K562 (cell line): ENCODE measurements around the gene ABCA4. TPM values are rescaled to one million over a fixed set of nuclear protein-coding genes. Genes with fewer than 3 reads are reported as not detected.

Source experiments
- IFI16 ChIP-seq: fragments of 250-450 bp; sonication (Bioruptor Pico); IDR thresholded peaks from 2 replicates; pipeline ENCODE4 v2.1.2; 2022; ENCODE audit warnings: mild to moderate bottlenecking, inconsistent platforms
- PREB ChIP-seq: sonication (generic); formaldehyde crosslinking; IDR thresholded peaks from 2 replicates; pipeline ENCODE4 v1.8.1; 2023; ENCODE audit warnings: mild to moderate bottlenecking, missing genetic modification reagents
- STAT6 ChIP-seq: sonication (generic); formaldehyde crosslinking; IDR thresholded peaks from 2 replicates; pipeline ENCODE4 v1.8.1; 2023; ENCODE audit warnings: mild to moderate bottlenecking, missing genetic modification reagents
- TBL1XR1 ChIP-seq, 2 experiments: IDR thresholded peaks; 2 replicates each; pipeline ENCODE4 v1.6.1; 2012; ENCODE audit warnings: improper control_type of control experiment in 2 of 2, low read length in 2 of 2, mild to moderate bottlenecking in 1 of 2
- ZBTB40 ChIP-seq, 2 experiments: fragments of 450-650 bp in 1 of 2; sonication (generic) in 1 of 2; formaldehyde crosslinking in 1 of 2; IDR thresholded peaks; 2 replicates each; pipeline versions ENCODE4 v1.7.1 to v1.9.0; 2016 to 2022; ENCODE audit warnings: inconsistent platforms in 1 of 2, mild to moderate bottlenecking in 1 of 2, missing genetic modification reagents in 1 of 2
- polyA plus RNA-seq, 8 experiments: library from polyadenylated mRNA; depleted of rRNA in 4 of 8; stranded (reverse) in 5 of 8; unstranded in 3 of 8; fragments of >200 nt; fragmentation: Nextera tagmentation in 2 of 8; fragmentation: Illumina TruSeq in 1 of 8; extraction: Ambion mirVana in 2 of 8; extraction: Trizol in 1 of 8; gene quantifications; 2 replicates each; pipeline versions ENCODE4 v1.2.1 to v1.2.3, GENCODE V29; 2011 to 2014; ENCODE audit warnings: inconsistent platforms in 1 of 8, missing spikeins in 1 of 8
- total RNA-seq, 7 experiments: library from RNA; depleted of rRNA in 6 of 7; stranded (reverse); fragments of >200 nt in 6 of 7; fragmentation: Illumina TruSeq in 2 of 7; extraction: Trizol in 2 of 7; gene quantifications; 2 replicates each; pipeline versions ENCODE4 v1.2.1 to v1.2.3, GENCODE V29; 2011 to 2021; ENCODE audit warnings: low replicate concordance in 1 of 7

Gene ABCA4
- total and polyA plus RNA-seq, 9 of the 15 experiments (the other 6 are each of a cell fraction or from before 2014, with no cell fraction given), result 0.01 to 0.04 TPM; not detected in 7

- TF ChIP-seq ZBTB40 (IDR thresholded peaks at IDR 0.05) (no peak), ZBTB40 (CRISPR knock-in tag; IDR thresholded peaks at IDR 0.05) (no peak), PREB (CRISPR knock-in tag) (no peak), IFI16 (CRISPR knock-in tag) (no peak), TBL1XR1 (IDR thresholded peaks at IDR 0.05; ENCODE audit: low read length in 2 of 2) (no peak), STAT6 (CRISPR knock-in tag) (no peak)
These were observed 53.8 kb downstream of the ABCA4 start (continued) for GRCh38 chr1:94067196-94067595.
